Astrocyte of the cerebellum (primary cell): ENCODE measurements around the gene STAG1.

Experiments used
- DNase-seq: peaks from one replicate; pipeline ENCODE4 v3.0.0-alpha.2; 2011; ENCODE audit warnings: low read depth
- H3K4me3 ChIP-seq: 2 replicates; pipeline ENCODE4 v1.5.1; 2011; ENCODE audit warnings: mild to moderate bottlenecking, low read depth, low read length, moderate library complexity
- in situ Hi-C: cut with HindIII; loops from 2 replicates; pipeline ENCODE4 v1.10.0; 2017; ENCODE audit warnings: low sequenced_read_pairs
- TF ChIP-seq, protein P1 (sequence below): IDR thresholded peaks from 2 replicates; pipeline ENCODE4 v1.5.1; 2012; ENCODE audit warnings: low read length, low read depth, moderate library complexity, mild to moderate bottlenecking; ENCODE audit errors: missing control alignments

The STAG1 gene

DNA sequence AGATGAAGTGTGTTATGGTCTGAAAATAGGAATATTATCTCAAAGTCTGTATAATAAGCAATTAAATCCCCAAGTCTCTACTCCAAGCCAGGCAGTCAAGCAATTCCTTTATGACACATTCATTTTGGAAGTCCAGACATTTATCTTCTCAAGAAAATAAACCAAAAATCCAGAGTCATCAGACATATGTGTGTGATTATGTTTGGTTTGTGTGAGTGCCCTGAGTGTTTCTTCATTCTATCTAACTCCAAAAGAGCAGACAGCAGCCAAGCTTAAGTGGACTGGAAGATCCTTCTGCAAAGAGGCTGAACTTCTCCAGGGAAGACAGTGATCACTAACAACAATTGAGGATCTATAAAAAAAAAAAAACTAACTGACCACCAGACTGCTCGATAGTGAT lies 239.8 kb downstream of the STAG1 start:
- TF ChIP-seq, protein P1, sequence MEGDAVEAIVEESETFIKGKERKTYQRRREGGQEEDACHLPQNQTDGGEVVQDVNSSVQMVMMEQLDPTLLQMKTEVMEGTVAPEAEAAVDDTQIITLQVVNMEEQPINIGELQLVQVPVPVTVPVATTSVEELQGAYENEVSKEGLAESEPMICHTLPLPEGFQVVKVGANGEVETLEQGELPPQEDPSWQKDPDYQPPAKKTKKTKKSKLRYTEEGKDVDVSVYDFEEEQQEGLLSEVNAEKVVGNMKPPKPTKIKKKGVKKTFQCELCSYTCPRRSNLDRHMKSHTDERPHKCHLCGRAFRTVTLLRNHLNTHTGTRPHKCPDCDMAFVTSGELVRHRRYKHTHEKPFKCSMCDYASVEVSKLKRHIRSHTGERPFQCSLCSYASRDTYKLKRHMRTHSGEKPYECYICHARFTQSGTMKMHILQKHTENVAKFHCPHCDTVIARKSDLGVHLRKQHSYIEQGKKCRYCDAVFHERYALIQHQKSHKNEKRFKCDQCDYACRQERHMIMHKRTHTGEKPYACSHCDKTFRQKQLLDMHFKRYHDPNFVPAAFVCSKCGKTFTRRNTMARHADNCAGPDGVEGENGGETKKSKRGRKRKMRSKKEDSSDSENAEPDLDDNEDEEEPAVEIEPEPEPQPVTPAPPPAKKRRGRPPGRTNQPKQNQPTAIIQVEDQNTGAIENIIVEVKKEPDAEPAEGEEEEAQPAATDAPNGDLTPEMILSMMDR: no peak
- DNase-seq: no peak
- no peak overlapping the region for H3K4me3 ChIP-seq
- in situ Hi-C loops: no loop called here

DNA sequence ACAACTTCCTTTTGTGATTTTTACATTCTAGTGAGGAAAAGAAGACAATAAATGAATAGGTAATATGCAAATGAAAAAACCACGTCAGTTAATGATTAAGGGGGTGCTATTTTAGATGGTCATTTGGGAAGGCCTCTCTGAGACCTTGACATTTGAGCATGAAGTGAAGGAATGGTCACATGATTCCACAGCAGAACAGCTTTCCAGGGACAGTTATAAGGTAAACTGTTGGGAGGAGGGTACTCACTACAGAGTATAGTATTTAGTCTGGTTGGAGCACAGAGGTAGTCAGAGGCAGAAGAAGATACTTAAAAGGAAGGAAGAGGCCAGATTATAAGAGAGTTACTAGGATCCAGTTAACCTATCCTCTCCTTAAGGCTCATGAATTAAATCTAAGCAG lies 246.5 kb downstream of the STAG1 start:
- TF ChIP-seq, protein P1: no peak
- H3K4me3 ChIP-seq: no peak overlapping the region
- in situ Hi-C loops: no loop called here
- DNase-seq: no peak

DNA sequence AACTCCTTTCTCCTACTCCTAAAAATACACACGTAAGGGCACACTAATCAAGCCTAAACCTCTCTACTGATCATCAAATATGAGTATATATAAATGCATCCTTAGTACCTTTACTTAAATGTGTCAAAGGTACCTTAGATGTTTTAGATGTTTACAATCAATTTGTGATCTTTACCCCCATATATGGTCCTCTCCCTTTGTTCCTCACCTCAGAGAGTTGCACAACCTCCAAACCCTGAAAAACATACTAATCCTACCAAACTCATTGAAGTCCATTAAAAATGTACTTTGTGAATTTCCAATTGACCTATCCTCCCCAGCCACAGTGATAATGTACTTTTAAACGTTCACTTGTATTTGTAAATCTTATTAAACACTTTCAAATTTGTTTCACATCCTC lies 249.1 kb downstream of the STAG1 start:
- TF ChIP-seq, protein P1: no peak
- DNase-seq: no peak
- in situ Hi-C loops: no loop called here
- no peak overlapping the region for H3K4me3 ChIP-seq

DNA sequence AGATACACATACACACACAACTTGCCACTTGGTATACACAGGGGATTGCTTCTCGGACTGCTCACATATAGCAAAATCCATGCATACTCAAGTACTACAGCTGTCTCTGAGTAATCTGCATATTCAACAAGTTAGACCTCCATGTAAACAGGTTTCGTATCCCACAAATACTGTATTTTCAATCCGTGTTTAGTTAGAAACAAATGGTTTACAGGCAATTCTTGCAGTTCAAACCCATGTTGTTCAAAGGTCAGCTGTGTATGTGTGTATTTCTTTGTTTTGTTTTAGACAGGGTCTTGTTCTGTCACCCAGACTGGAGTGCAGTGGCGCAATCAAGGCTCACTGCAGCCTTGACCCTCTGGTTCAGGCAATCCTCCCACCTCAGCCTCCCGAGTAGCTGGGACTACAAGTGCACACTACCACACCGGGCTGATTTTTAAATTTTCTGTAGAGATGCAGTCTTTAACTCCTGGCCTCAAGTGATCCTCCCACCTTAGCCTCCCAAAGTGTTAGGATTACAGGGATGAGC lies 253.2 kb downstream of the STAG1 start:
- in situ Hi-C loops: no loop called here
- no peak for DNase-seq
- TF ChIP-seq, protein P1: no peak
- H3K4me3 ChIP-seq: no peak overlapping the region

DNA sequence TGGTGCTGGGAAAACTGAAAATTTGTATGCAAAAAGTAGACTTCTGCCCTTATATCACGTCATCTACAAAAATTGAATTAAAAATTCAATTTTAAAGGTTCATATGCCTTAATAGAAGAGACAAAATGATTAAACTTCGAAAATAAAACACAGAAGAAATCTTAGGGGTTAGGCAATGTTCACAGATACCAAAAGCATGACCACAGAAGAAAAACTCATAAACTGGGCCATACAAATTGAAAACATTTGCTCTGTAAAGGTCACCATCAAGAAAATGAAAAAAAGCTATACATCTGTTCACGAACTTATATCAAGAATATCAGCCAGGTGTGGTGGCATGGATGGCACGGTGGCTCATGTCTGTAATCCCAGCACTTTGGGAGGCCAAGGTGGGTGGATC lies 257.0 kb downstream of the STAG1 start:
- in situ Hi-C loops: no loop called here
- no peak overlapping the region for H3K4me3 ChIP-seq
- DNase-seq: no peak
- TF ChIP-seq, protein P1: no peak

DNA sequence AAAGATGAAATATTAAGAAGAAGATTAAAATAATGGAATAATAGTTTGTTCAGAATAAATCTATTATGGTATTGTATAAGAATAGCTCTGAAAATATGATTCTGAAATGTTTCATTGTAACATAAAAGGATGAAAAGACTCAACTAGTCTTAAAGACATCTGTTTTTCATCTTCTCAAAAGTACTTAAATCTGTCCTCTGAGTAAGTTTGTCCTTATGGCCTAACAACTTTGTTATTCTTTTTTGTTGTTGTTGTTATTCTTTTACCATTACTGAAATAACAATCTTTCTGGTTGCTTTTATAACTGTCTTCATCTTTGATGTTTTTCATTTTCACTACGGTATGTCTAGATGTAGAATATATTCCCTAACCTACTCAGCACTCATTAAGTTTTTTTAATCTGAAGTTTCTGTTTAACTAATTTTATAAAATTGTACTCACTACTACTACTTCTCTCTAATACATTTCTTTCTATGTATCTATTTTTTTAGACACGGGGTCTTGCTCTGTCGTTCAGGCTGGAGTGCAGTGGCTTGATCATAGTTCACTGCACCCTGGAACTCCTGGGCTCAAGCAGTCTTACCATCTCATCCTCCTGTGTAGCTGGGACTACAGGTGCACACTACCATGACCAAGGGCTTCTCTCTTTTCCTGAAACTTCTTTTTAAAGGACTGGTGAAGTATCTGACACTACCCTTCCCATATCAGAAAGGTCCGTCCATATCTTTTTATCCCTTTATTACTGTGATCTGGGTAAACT lies 261.4 kb downstream of the STAG1 start:
- DNase-seq: no peak
- in situ Hi-C loops: no loop called here
- TF ChIP-seq, protein P1: no peak
- H3K4me3 ChIP-seq: no peak overlapping the region
